ES-I3 (cell line): ENCODE results near the gene MCC.

ENCODE experiments used
- H3K36me3 ChIP-seq: 2 replicates; pipeline ENCODE4 v1.6.1; 2013; ENCODE audit warnings: mild to moderate bottlenecking, low read length, control low read depth, moderate library complexity; ENCODE audit not compliant: insufficient read depth
- H3K4me1 ChIP-seq: 2 replicates; pipeline ENCODE4 v1.6.1; 2013; ENCODE audit warnings: mild to moderate bottlenecking, control low read depth, low read length; ENCODE audit not compliant: insufficient read depth
- H3K9ac ChIP-seq: 2 replicates; pipeline ENCODE4 v1.6.1; 2013; ENCODE audit warnings: low read depth, mild to moderate bottlenecking, low read length, moderate library complexity
- H3K9me3 ChIP-seq: 2 replicates; pipeline ENCODE4 v1.6.1; 2013; ENCODE audit warnings: mild to moderate bottlenecking, low read length, moderate library complexity; ENCODE audit not compliant: control insufficient read depth, insufficient read depth

Gene MCC

DNA sequence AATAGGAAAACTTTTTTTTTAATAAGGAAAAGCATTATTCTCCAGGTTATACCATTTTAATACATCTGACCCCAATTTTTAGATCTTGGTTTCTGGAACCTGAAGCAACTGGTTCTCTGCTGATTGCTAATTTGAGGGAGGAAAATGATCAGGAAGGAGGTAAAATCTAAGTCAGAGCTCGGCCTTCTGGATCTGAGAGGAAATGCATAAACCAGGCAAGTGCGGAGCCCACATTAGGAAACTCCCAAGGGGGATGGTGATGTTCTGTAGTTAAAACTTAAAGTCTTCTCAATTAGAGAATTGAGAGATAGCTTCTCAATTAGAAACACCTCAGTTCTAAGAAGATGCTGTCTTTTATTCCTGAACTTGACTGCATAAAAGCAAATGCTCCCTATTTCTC lies 167.0 kb downstream of the MCC start:
- Histone ChIP-seq H3K9me3 (no peaks in the 10 kb centered on the region), H3K4me1 (no peaks in the 10 kb centered on the region; the same call in 1 of the 2 replicates), H3K9ac (no peak overlapping the region), H3K36me3 (no peaks in the 10 kb centered on the region)

DNA sequence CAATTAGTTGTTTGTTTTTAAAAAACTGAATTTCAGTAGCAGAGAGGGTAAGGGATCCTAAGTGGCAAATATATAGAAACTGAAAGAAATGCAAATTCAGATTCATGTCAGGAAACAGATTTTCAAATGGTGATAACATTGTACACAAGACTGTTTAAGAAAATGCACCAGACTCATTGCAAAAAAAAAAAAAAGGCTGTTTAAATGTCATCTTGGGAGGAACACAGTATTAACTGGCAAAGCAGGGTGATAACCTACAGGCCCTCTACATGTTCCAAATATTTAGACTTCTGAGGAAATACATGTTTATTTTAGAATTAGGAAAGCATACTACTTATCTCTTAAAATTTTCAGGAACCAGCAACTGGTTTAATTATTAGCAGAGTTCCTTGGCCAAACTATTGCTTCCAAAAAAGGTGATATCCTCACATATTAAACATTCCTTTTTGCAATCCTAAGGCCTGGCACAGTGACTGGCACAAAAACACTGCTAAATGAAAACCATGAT lies 167.9 kb downstream of the MCC start:
- Histone ChIP-seq H3K4me1 (no peaks in the 10 kb centered on the region; the same call in 1 of the 2 replicates), H3K36me3 (no peaks in the 10 kb centered on the region), H3K9me3 (no peaks in the 10 kb centered on the region), H3K9ac (no peak overlapping the region)

DNA sequence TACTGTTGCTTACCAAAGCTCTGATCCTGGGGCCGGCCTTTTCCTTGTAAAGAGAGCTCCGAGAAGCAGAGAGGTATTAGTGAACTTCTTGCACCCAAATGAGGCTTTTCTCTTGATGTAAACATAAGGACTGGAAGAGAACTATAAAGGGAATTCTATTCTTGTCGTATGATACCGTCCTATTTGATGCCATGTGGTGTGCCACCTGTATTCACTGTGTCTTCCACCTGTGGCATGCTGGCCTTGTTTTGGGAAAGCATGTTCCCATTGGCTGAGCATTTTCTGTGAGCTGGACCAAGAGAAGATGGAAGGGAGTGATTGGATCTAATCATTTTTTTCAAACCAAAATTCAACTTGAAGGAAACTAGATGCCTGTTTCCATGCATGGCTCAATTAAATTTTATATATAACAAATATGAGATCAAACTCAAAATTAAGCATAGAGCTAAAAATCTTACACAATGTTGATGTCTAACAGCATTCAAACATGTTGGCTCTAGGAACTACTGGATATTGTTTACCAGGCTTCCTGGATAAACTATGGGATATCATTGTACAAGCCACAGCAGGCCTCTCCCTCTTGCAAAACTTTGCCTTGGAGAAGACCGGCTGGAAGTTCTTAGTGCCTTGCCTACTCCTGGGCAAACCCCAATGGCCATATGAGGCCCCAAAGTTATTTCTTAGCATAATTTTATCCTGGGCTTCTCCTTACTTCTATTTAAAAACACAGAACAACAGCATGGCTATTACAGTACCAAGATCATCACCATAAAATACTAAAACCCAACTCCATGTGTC lies 168.8 kb downstream of the MCC start:
- H3K9ac ChIP-seq = no peak overlapping the region
- H3K4me1 ChIP-seq = no peaks in the 10 kb centered on the region; the same call in 1 of the 2 replicates
- H3K9me3 ChIP-seq = no peaks in the 10 kb centered on the region
- H3K36me3 ChIP-seq = no peaks in the 10 kb centered on the region

GRCh38 chr5:113317636-113318035 lies 170.6 kb downstream of the MCC start:
- Histone ChIP-seq H3K4me1 (no peaks in the 10 kb centered on the region; the same call in 1 of the 2 replicates), H3K9ac (no peak overlapping the region), H3K36me3 (no peaks in the 10 kb centered on the region)

DNA sequence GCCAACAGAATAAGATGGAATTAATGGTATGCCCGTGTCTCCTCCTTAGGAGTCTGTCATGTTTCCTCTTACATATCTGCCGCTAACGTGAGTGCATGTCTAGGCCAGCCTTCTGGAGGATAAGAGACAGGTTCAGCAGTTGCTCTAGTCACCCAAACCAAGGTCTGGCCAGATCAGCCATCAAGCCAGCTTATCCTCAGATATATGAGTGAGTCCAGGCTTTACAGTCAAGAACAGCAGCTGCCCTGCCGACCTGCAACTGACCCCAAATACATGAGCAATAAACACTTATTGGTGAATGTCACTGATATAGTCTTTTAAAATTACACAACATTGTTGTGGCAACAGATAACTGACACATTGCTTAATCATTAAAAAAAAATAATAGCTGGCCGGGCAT lies 177.0 kb downstream of the MCC start:
- Histone ChIP-seq H3K36me3 (no peaks in the 10 kb centered on the region; the same call in 1 of the 2 replicates), H3K4me1 (no peaks in the 10 kb centered on the region), H3K9me3 (no peaks in the 10 kb centered on the region; the same call in 1 of the 2 replicates), H3K9ac (no peak overlapping the region)

More at GRCh38 chr5:113317636-113318035, 170.6 kb downstream of the MCC start:
- no peaks in the 10 kb centered on the region for H3K9me3 ChIP-seq

GRCh38 chr5:113302120-113302519 lies 186.1 kb downstream of the MCC start:
- no peaks in the 10 kb centered on the region for H3K4me1 ChIP-seq
- H3K9ac ChIP-seq = no peak overlapping the region
- no peaks in the 10 kb centered on the region for H3K36me3 ChIP-seq
- H3K9me3 ChIP-seq = no peaks in the 10 kb centered on the region; the same call in 1 of the 2 replicates

DNA sequence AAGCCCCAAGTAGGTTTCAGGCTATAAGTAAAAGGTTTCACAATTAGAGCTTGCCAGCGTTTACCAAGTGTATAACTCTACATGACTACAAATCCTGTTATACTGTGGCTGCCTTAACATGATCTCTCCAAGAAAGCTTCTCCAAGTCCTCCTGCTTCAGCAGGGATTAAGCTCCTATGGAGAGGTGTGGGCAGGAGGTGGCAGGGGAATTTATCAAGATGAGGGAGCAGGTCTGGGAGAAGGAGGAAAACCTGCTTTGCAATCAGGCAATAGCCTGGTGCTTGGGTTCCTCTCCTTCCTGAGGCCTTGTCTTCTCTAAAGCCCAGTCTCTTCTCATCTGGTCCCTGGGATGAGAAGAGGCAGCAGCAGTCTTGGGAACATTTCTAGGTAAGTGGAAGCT lies 188.7 kb downstream of the MCC start:
- Histone ChIP-seq H3K4me1 (peaks cover 16% of the 10 kb centered on the region; the same call in 1 of the 2 replicates), H3K36me3 (no peaks in the 10 kb centered on the region), H3K9me3 (no peaks in the 10 kb centered on the region; the same call in 1 of the 2 replicates), H3K9ac (no peak overlapping the region)

- Histone ChIP-seq H3K9me3 (no peaks in the 10 kb centered on the region; the same call in 1 of the 2 replicates), H3K9ac (no peak overlapping the region), H3K4me1 (peaks cover 16% of the 10 kb centered on the region; the same call in 1 of the 2 replicates), H3K36me3 (no peaks in the 10 kb centered on the region)
Measured at GRCh38 chr5:113296676-113297075, 191.6 kb downstream of the MCC start.

DNA sequence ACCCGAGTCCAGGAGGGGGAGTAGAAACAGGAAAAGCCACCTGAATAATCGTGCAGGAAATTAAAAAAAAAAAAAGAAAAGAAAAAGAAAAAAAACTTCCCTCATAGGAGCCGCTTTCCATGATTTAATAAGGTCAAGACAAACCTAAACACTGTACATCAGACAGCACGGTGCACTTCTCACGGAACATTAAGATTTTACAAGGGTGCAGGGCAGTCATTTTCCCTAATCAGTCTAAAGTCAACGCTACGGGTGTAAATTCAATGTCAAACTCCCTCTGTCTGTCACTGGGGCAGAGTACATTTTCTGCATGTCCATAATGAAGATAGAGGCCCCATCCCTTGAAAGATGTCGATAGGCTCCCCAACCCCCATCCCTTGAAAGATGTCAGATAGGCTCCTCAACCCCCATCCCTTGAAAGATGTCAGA lies 193.1 kb downstream of the MCC start:
- no peaks in the 10 kb centered on the region; the same call in 1 of the 2 replicates for H3K9me3 ChIP-seq
- peaks cover 23% of the 10 kb centered on the region; the same call in 1 of the 2 replicates for H3K4me1 ChIP-seq
- H3K9ac ChIP-seq = peak overlapping the region; percentile 89; the same call in 1 of the 2 replicates

GRCh38 chr5:113294311-113295110 lies 193.7 kb downstream of the MCC start:
- peak overlapping the region; percentile 89 for H3K9ac ChIP-seq
- no peaks in the 10 kb centered on the region for H3K36me3 ChIP-seq
- no peaks in the 10 kb centered on the region; the same call in 1 of the 2 replicates for H3K9me3 ChIP-seq
- H3K4me1 ChIP-seq = peaks cover 26% of the 10 kb centered on the region; the same call in 1 of the 2 replicates

More for the DNA sequence above, 193.1 kb downstream of the MCC start:
- no peaks in the 10 kb centered on the region for H3K36me3 ChIP-seq

GRCh38 chr5:113293975-113294310 lies 194.3 kb downstream of the MCC start:
- no peaks in the 10 kb centered on the region; the same call in 1 of the 2 replicates for H3K9me3 ChIP-seq
- H3K4me1 ChIP-seq = peaks cover 26% of the 10 kb centered on the region; the same call in 1 of the 2 replicates
- H3K36me3 ChIP-seq = no peaks in the 10 kb centered on the region
- H3K9ac ChIP-seq = peak overlapping the region; percentile 89

GRCh38 chr5:113293068-113293974 lies 194.9 kb downstream of the MCC start:
- Histone ChIP-seq H3K4me1 (peaks cover 26% of the 10 kb centered on the region; the same call in 1 of the 2 replicates), H3K9me3 (no peaks in the 10 kb centered on the region; the same call in 1 of the 2 replicates), H3K9ac (peak overlapping the region; percentile 89), H3K36me3 (no peaks in the 10 kb centered on the region)

DNA sequence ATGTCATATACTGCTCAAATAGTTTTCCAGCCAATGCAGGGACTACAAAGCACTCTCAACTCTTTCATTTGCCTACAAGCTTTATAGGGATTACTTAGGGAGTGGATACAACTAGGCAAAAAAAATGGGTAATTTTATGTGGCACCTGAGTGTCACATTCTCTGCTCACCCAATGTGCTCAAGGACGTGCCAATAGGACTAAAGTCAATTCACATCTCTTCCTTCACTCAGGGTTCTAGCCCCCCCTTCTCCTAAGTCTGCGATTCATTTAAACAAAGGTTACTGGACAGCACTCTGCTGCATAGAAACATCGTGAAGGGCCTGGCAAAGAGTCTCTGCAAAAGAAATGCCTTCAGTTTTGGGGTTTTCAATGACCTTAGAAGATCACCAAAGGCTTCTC lies 195.8 kb downstream of the MCC start:
- Histone ChIP-seq H3K9ac (peak overlapping the region; percentile 89; the same call in 1 of the 2 replicates), H3K4me1 (peaks cover 26% of the 10 kb centered on the region; the same call in 1 of the 2 replicates), H3K36me3 (no peaks in the 10 kb centered on the region), H3K9me3 (no peaks in the 10 kb centered on the region)
